ENCODE data around the gene ADORA1. TPM values are rescaled to one million over a fixed set of nuclear protein-coding genes. Genes with fewer than 3 reads are reported as not detected.

ADORA1 gene
- total and polyA plus RNA-seq, 2 donors (not counting 1 experiment from before 2014, with no cell fraction given) = not detected

GRCh38 chr1:203171341-203172183 is 44.0 kb downstream of the ADORA1 start:
- H3K9me3 ChIP-seq (ENCODE audit: control extremely low read depth in 1 of 3, control insufficient read depth in 2 of 3, insufficient read depth in 1 of 3, low read length in 2 of 3) = peaks cover 0 to 7% (median 0%) of the 10 kb centered on the region in 3 donors
- WGBS (ENCODE audit: insufficient coverage) = 91% methylated on average over 12 of the region's 22 CpGs
- Mint-ChIP-seq H3K27ac (no peak overlapping the region), H3K9me3 (ENCODE audit: insufficient read depth) (no peaks in the 10 kb centered on the region), H3K4me1 (peaks cover 1% of the 10 kb centered on the region), H3K4me3 (no peak overlapping the region), H3K27me3 (peaks cover 7% of the 10 kb centered on the region)
- no peak overlapping the region for H3K27ac ChIP-seq (ENCODE audit: low read length in 2 of 2)
- DNase-seq = no peak
- no peak for TF ChIP-seq EZH2 (IDR thresholded peaks at IDR 0.05; ENCODE audit: borderline replicate concordance, insufficient read depth, low read depth, low read length, poor library complexity, severe bottlenecking)
- TF ChIP-seq, protein P1, sequence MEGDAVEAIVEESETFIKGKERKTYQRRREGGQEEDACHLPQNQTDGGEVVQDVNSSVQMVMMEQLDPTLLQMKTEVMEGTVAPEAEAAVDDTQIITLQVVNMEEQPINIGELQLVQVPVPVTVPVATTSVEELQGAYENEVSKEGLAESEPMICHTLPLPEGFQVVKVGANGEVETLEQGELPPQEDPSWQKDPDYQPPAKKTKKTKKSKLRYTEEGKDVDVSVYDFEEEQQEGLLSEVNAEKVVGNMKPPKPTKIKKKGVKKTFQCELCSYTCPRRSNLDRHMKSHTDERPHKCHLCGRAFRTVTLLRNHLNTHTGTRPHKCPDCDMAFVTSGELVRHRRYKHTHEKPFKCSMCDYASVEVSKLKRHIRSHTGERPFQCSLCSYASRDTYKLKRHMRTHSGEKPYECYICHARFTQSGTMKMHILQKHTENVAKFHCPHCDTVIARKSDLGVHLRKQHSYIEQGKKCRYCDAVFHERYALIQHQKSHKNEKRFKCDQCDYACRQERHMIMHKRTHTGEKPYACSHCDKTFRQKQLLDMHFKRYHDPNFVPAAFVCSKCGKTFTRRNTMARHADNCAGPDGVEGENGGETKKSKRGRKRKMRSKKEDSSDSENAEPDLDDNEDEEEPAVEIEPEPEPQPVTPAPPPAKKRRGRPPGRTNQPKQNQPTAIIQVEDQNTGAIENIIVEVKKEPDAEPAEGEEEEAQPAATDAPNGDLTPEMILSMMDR (IDR thresholded peaks at IDR 0.05) = no peak
- H3K36me3 ChIP-seq (replicated peaks in 1 of 2; ENCODE audit: control extremely low read depth in 1 of 2, control insufficient read depth in 1 of 2, extremely low read depth in 1 of 2, insufficient read depth in 2 of 2, low read length in 1 of 2) = no peaks in the 10 kb centered on the region
- no peak overlapping the region for H3K4me2 ChIP-seq (replicated peaks; ENCODE audit: low read depth, low read length, poor library complexity, severe bottlenecking)
- no peaks in the 10 kb centered on the region for H4K20me1 ChIP-seq (ENCODE audit: control insufficient read depth, insufficient read depth, low read length, poor library complexity, severe bottlenecking)
- no peak overlapping the region for H3K4me3 ChIP-seq (ENCODE audit: control extremely low read depth in 1 of 5, extremely low read depth in 1 of 5, insufficient read depth in 1 of 5, low read depth in 2 of 5, low read length in 4 of 5)
- no peak overlapping the region for H2AFZ ChIP-seq (ENCODE audit: insufficient read depth, low read depth, low read length, poor library complexity, severe bottlenecking)
- H3K4me1 ChIP-seq (ENCODE audit: control insufficient read depth in 2 of 2, insufficient read depth in 2 of 2, low read length in 2 of 2) = peaks cover 0 to 8% of the 10 kb centered on the region in 2 donors
- no peaks in the 10 kb centered on the region for H3K79me2 ChIP-seq (ENCODE audit: control insufficient read depth, insufficient read depth, low read length)
- H3K27me3 ChIP-seq (replicated peaks in 1 of 4; ENCODE audit: control extremely low read depth in 1 of 4, control insufficient read depth in 3 of 4, insufficient read depth in 4 of 4, low read length in 3 of 4) = peaks cover 0 to 6% (median 0%) of the 10 kb centered on the region in 4 experiments
- intact Hi-C loops (cut with micrococcal nuclease) = no loop called here
- no peak for ATAC-seq (ENCODE audit: low read depth)
- ChIA-PET POLR2A (no interaction called here), CTCF (interaction anchor here (0.6 to 2.6 kb wide), 6 partner anchors 8 to 661 kb away, joined by 3 to 18 read pairs (median 4); no protein-coding TSS in a partner anchor)
- no peak overlapping the region for H3K9ac ChIP-seq (ENCODE audit: low read length)

Measured in B cell (primary cell).